DND-41 (cell line): Measurements from ENCODE around the gene COL15A1.

Experiments used
- ATAC-seq: fragments of 200-7000 bp; cut with Tn5 transposase; 3 replicates; pipeline ENCODE4 v1.9.1; 2021; ENCODE audit warnings: low read depth; ENCODE audit not compliant: insufficient read depth
- DNase-seq: peaks from one replicate; pipeline ENCODE4 v3.0.0-alpha.2; 2020
- H2AFZ ChIP-seq: 2 replicates; pipeline ENCODE4 v1.6.0; 2012; ENCODE audit warnings: low read depth, low read length
- H3K27ac ChIP-seq: 2 replicates; pipeline ENCODE4 v1.5.1; 2012; ENCODE audit warnings: low read length, inconsistent platforms
- H3K27me3 ChIP-seq: fragments of 200-600 bp; sonication (generic); 2 replicates; pipeline ENCODE4 v1.6.0; 2012; ENCODE audit warnings: low read length, mild to moderate bottlenecking, inconsistent platforms; ENCODE audit not compliant: insufficient read depth, poor library complexity
- H3K36me3 ChIP-seq: 2 replicates; pipeline ENCODE4 v1.5.1; 2012; ENCODE audit warnings: low read length, inconsistent platforms; ENCODE audit not compliant: insufficient read depth
- H3K4me1 ChIP-seq: 2 replicates; pipeline ENCODE4 v1.5.1; 2012; ENCODE audit warnings: mild to moderate bottlenecking, low read length; ENCODE audit not compliant: insufficient read depth
- H3K4me2 ChIP-seq: 2 replicates; pipeline ENCODE4 v1.6.0; 2012; ENCODE audit warnings: mild to moderate bottlenecking, moderate library complexity, low read length, inconsistent platforms; ENCODE audit not compliant: insufficient read depth
- H3K4me3 ChIP-seq, 2 experiments: fragments of 200-600 bp in 1 of 2; shearing (Covaris generic) in 1 of 2; 2 replicates each; pipeline ENCODE4 v1.5.1; 2012 to 2016; ENCODE audit warnings: inconsistent platforms in 2 of 2, low read length in 2 of 2, mild to moderate bottlenecking in 2 of 2, low read depth in 1 of 2, moderate library complexity in 1 of 2
- H3K79me2 ChIP-seq: 2 replicates; pipeline ENCODE4 v1.6.0; 2012; ENCODE audit warnings: low read length, inconsistent platforms; ENCODE audit not compliant: insufficient read depth
- H3K9ac ChIP-seq: 2 replicates; pipeline ENCODE4 v1.6.0; 2012; ENCODE audit warnings: low read depth, mild to moderate bottlenecking, inconsistent platforms, low read length, moderate library complexity
- H3K9me3 ChIP-seq: 2 replicates; pipeline ENCODE4 v1.5.1; 2012; ENCODE audit warnings: low read length, moderate library complexity, mild to moderate bottlenecking, inconsistent platforms; ENCODE audit not compliant: insufficient read depth, severe bottlenecking
- H4K20me1 ChIP-seq: 2 replicates; pipeline ENCODE4 v1.6.0; 2012; ENCODE audit warnings: low read length; ENCODE audit not compliant: insufficient read depth
- EZH2 ChIP-seq: IDR thresholded peaks from 3 replicates; pipeline ENCODE4 v1.6.1; 2012; ENCODE audit warnings: borderline replicate concordance, low read depth, mild to moderate bottlenecking, moderate library complexity, low read length, inconsistent platforms; ENCODE audit not compliant: severe bottlenecking
- TF ChIP-seq, protein P1 (sequence below): IDR thresholded peaks from 2 replicates; pipeline ENCODE4 v1.5.1; 2012; ENCODE audit warnings: borderline replicate concordance, low read length, moderate library complexity, mild to moderate bottlenecking; ENCODE audit not compliant: poor library complexity, severe bottlenecking; ENCODE audit errors: extremely low read depth

The COL15A1 gene

DNA sequence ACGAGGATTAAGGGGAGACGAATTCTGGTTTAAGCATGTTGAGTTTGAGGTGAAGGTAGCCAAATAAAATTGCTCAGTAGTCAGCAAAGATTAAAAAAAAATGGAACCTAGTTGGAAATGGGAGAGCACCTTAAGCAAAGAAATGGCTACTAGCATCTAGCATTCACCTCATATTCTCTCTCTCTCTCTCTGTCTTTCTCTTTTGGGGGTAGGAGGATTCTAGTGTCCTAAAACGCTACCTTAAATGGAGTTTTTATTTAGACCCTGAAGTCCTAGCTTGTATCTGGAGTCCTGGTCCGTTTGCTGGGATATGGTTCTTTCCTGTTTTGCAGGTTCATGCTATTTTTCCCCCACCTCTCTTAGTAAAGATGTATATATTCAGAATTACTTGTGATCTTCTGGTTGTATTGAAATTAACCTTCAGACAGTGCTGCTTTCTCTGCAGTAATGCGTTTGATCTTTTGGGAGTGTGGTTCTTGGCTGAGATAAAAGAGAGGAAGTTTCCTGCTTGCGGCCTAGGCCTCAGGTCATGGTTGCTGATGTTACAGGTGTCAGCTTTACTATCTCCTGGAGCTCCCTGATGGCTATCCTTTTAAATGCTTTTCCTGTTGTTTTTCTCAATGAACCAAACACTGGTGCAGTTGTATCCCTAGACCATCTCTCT lies 169.2 kb downstream of the COL15A1 start:
- ATAC-seq, result peak; percentile 97
- H3K4me3 ChIP-seq, result peak overlapping the region in 1 of 2 experiments; percentile 20; a peak in 2 of 4 replicates
- peak overlapping the region; percentile 24 for H3K9ac ChIP-seq
- peak; percentile 76 for DNase-seq
- peak overlapping the region; percentile 53 for H3K4me2 ChIP-seq
- H3K9me3 ChIP-seq, result no peaks in the 10 kb centered on the region
- peak overlapping the region; percentile 70 for H3K27ac ChIP-seq
- TF ChIP-seq EZH2, result no peak
- TF ChIP-seq, protein P1, sequence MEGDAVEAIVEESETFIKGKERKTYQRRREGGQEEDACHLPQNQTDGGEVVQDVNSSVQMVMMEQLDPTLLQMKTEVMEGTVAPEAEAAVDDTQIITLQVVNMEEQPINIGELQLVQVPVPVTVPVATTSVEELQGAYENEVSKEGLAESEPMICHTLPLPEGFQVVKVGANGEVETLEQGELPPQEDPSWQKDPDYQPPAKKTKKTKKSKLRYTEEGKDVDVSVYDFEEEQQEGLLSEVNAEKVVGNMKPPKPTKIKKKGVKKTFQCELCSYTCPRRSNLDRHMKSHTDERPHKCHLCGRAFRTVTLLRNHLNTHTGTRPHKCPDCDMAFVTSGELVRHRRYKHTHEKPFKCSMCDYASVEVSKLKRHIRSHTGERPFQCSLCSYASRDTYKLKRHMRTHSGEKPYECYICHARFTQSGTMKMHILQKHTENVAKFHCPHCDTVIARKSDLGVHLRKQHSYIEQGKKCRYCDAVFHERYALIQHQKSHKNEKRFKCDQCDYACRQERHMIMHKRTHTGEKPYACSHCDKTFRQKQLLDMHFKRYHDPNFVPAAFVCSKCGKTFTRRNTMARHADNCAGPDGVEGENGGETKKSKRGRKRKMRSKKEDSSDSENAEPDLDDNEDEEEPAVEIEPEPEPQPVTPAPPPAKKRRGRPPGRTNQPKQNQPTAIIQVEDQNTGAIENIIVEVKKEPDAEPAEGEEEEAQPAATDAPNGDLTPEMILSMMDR, result no peak
- no peaks in the 10 kb centered on the region for H3K36me3 ChIP-seq
- peaks cover 37% of the 10 kb centered on the region; the same call in 1 of the 2 replicates for H4K20me1 ChIP-seq
- peaks cover 78% of the 10 kb centered on the region for H3K79me2 ChIP-seq
- H2AFZ ChIP-seq, result no peak overlapping the region
- peaks cover 67% of the 10 kb centered on the region for H3K4me1 ChIP-seq
- no peaks in the 10 kb centered on the region for H3K27me3 ChIP-seq

DNA sequence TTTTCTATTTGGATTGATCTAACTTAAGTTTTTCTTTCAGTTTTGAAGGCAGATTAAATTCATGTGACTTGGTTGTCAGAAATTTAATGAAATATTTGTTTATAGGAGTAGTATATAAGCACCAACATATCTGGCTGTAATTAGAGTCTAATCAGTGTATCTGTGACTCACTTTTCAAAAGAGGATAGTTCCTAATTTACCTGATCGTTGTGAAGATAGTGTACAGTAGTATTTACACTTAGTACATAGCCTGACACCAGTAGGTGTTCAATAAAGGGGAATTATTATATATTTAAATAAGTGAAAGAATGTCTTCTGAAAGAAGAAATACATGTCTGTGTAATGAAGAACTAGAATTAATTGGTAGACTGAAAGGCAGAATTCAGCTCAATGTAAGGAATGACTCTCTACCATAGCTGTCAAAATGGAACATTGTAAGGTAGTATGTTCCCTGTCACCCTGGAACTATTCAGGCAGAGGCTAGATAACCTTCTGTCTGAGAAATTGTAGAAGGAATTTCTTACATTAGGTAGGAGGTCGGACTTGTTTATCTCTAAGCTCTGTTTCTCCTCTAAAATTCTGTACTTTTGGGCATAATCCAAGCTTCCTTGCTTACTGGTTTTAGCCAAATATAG lies 169.8 kb downstream of the COL15A1 start:
- ATAC-seq (no peak), DNase-seq (no peak)
- no peaks in the 10 kb centered on the region for H3K9me3 ChIP-seq
- H3K27me3 ChIP-seq, result no peaks in the 10 kb centered on the region
- peaks cover 66% of the 10 kb centered on the region for H3K4me1 ChIP-seq
- H3K9ac ChIP-seq, result no peak overlapping the region
- H4K20me1 ChIP-seq, result peaks cover 37% of the 10 kb centered on the region; the same call in 1 of the 2 replicates
- H3K4me3 ChIP-seq, result no peak overlapping the region; a peak in 1 of 4 replicates
- no peak overlapping the region for H2AFZ ChIP-seq
- no peaks in the 10 kb centered on the region for H3K36me3 ChIP-seq
- H3K4me2 ChIP-seq, result peak overlapping the region; percentile 53
- H3K27ac ChIP-seq, result peak overlapping the region; percentile 70
- TF ChIP-seq EZH2, result no peak
- TF ChIP-seq, protein P1, result no peak
- peaks cover 77% of the 10 kb centered on the region for H3K79me2 ChIP-seq

DNA sequence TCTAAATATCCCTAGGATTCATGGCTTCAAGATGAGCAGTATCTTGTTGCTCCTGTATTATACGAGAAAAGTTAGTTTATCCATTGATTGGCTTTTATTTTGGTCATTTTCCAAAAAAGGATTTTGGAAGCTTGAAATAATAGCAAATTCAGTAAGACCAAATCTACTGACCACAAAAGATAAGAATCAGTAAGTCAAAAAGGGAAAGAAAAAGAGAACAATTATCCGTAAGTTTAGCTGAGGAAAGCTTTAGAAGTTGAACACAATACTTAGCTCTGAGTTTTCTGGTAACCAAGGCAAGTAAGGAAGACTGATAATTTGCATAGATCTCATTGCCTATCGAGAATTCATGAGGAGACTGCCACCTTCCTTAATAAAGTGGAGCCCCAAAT lies 170.3 kb downstream of the COL15A1 start:
- Histone ChIP-seq H3K9ac (no peak overlapping the region), H3K4me2 (no peak overlapping the region), H3K27me3 (no peaks in the 10 kb centered on the region), H3K36me3 (no peaks in the 10 kb centered on the region), H3K4me3 (no peak overlapping the region), H3K9me3 (no peaks in the 10 kb centered on the region), H3K79me2 (peaks cover 72% of the 10 kb centered on the region), H2AFZ (no peak overlapping the region), H4K20me1 (peaks cover 33% of the 10 kb centered on the region; the same call in 1 of the 2 replicates), H3K27ac (no peak overlapping the region; the same call in 1 of the 2 replicates), H3K4me1 (peaks cover 66% of the 10 kb centered on the region)
- TF ChIP-seq, protein P1, result no peak
- TF ChIP-seq EZH2, result no peak
- no peak for DNase-seq
- no peak for ATAC-seq
